ENCODE results near the gene ATF7IP2. TPM values are rescaled to one million over a fixed set of nuclear protein-coding genes. Genes with fewer than 3 reads are reported as not detected.
"Not testable (repeated sequence)": the region's sequence is repeated elsewhere in the genome, so short reads cannot be mapped to it uniquely, and the experiment has no call there.

The ATF7IP2 gene
- total and polyA plus RNA-seq, 2 of the 13 experiments (the other 11 are each of a cell fraction or from before 2014, with no cell fraction given): 117 to 217 TPM

GRCh38 chr16:10421596-10421995, 35.7 kb downstream of the ATF7IP2 start (continued):
- TF ChIP-seq CEBPZ (IDR thresholded peaks at IDR 0.05; ENCODE audit: low read length) (no peak), MLLT10 (CRISPR knock-in tag; IDR thresholded peaks at IDR 0.05) (no peak), GATA4 (IDR thresholded peaks at IDR 0.05; ENCODE audit: borderline replicate concordance, low read depth) (no peak), ZNF615 (CRISPR knock-in tag; IDR thresholded peaks at IDR 0.05; ENCODE audit: borderline replicate concordance) (no peak)

GRCh38 chr16:10428433-10429168, 42.7 kb downstream of the ATF7IP2 start:
- in situ Hi-C loops (cut with HindIII; ENCODE audit: extremely low pct_ligation_motif_present, low pct_unique_long_range_greater_than_20kb): no loop called here
- H3K4me3 ChIP-seq (replicated peaks in 1 of 3; ENCODE audit: insufficient read depth in 1 of 3, low read depth in 2 of 3, low read length in 3 of 3): no peak overlapping the region
- CTCF ChIA-PET (ENCODE audit: low intra/inter-chr PET ratio, low total read pairs): no interaction called here
- H3K79me2 ChIP-seq (ENCODE audit: insufficient read depth, low read length): no peaks in the 10 kb centered on the region
- H3K4me1 ChIP-seq (ENCODE audit: insufficient read depth, low read length): 0 out of 2 replicates have a peak, but pooled peaks cover 6% of the 10 kb centered on the region
- POLR2A ChIA-PET: no interaction called here
- H3K27me3 ChIP-seq (ENCODE audit: control insufficient read depth in 1 of 2, insufficient read depth in 2 of 2, low read length in 2 of 2): no peaks in the 10 kb centered on the region
- intact Hi-C loops (cut with micrococcal nuclease; ENCODE audit: unreplicated experiment): no loop called here
- H4K20me1 ChIP-seq (ENCODE audit: insufficient read depth, low read length): no peaks in the 10 kb centered on the region
- no peak for DNase-seq (ENCODE audit: low spot score)
- peaks cover 7 to 41% of the 10 kb centered on the region in 2 experiments; a peak in 4 of 5 replicates for H3K36me3 ChIP-seq (replicated peaks in 1 of 2; ENCODE audit: control insufficient read depth in 1 of 2, insufficient read depth in 2 of 2, low read length in 2 of 2)
- WGBS (ENCODE audit: low lambda C conversion rate): 94% methylated on average over 3 of the region's 3 CpGs
- H3K9ac ChIP-seq (ENCODE audit: insufficient read depth, low read depth, low read length): no peak overlapping the region
- no peak for FAIRE-seq
- H3K4me2 ChIP-seq (ENCODE audit: low read depth, low read length): no peak overlapping the region
- BruUV-seq (replicated peaks): no TSS peak
- TF ChIP-seq ZNF678 (CRISPR knock-in tag; IDR thresholded peaks at IDR 0.05): no peak
- TF ChIP-seq MEIS1 (CRISPR knock-in tag; IDR thresholded peaks at IDR 0.05; ENCODE audit: borderline replicate concordance): no peak
- TF ChIP-seq TCF7L2 (IDR thresholded peaks at IDR 0.05; ENCODE audit: low read depth, low read length): no peak
- H3K9me3 ChIP-seq (ENCODE audit: low read length): no peaks in the 10 kb centered on the region
- no peak overlapping the region for H2AFZ ChIP-seq (ENCODE audit: low read length)
- H3K27ac ChIP-seq (ENCODE audit: extremely low read length, insufficient read depth, low read length): no peak overlapping the region
- ATAC-seq: no peak

- in situ Hi-C loops (cut with HindIII; ENCODE audit: extremely low pct_ligation_motif_present, low pct_unique_long_range_greater_than_20kb); POLR2A ChIA-PET; intact Hi-C loops (cut with micrococcal nuclease; ENCODE audit: unreplicated experiment); FAIRE-seq; H3K4me2 ChIP-seq (ENCODE audit: low read depth, low read length); DNase-seq (ENCODE audit: low spot score); BruUV-seq (replicated peaks); H3K27me3 ChIP-seq (ENCODE audit: control insufficient read depth in 1 of 2, insufficient read depth in 2 of 2, low read length in 2 of 2); CTCF ChIA-PET (ENCODE audit: low intra/inter-chr PET ratio, low total read pairs); H3K79me2 ChIP-seq (ENCODE audit: insufficient read depth, low read length); ATAC-seq; H3K4me3 ChIP-seq (replicated peaks in 1 of 3; ENCODE audit: insufficient read depth in 1 of 3, low read depth in 2 of 3, low read length in 3 of 3); H3K27ac ChIP-seq (ENCODE audit: extremely low read length, insufficient read depth, low read length); H3K4me1 ChIP-seq (ENCODE audit: insufficient read depth, low read length); H3K9me3 ChIP-seq (ENCODE audit: low read length); H3K9ac ChIP-seq (ENCODE audit: insufficient read depth, low read depth, low read length); H4K20me1 ChIP-seq (ENCODE audit: insufficient read depth, low read length); H2AFZ ChIP-seq (ENCODE audit: low read length): not testable (repeated sequence)
- peaks cover 13 to 44% of the 10 kb centered on the region in 2 experiments for H3K36me3 ChIP-seq (replicated peaks in 1 of 2; ENCODE audit: control insufficient read depth in 1 of 2, insufficient read depth in 2 of 2, low read length in 2 of 2)
- 98% methylated on average over 12 of the region's 12 CpGs for WGBS (ENCODE audit: low lambda C conversion rate)
These were observed 43.6 kb downstream of the ATF7IP2 start for GRCh38 chr16:10429299-10429969.
